HepG2 (cell line): ENCODE data around the gene MSMO1. TPM values are rescaled to one million over a fixed set of nuclear protein-coding genes. Genes with fewer than 3 reads are reported as not detected.

ENCODE experiments used
- ATAC-seq: fragments of 200-7000 bp; cut with Tn5 transposase; 3 replicates; pipeline ENCODE4 v1.9.1; 2020; ENCODE audit warnings: mild to moderate bottlenecking, moderate library complexity
- BruUV-seq: library from RNA; stranded (reverse); fragments of 400-500 nt; replicated peaks from 2 replicates; lab custom pipeline; 2021; lab: Mats Ljungman, UMichigan
- CTCF ChIA-PET: fragments of 300-600 bp; formaldehyde crosslinking; extraction: SDS; loops from one replicate; lab custom pipeline; 2021; ENCODE audit warnings: low total read pairs, inconsistent platforms, low intra/inter-chr PET ratio; lab: Yijun Ruan, JAX
- POLR2A ChIA-PET: fragments of 350-600 bp; sonication (Branson Sonifier 250); formaldehyde crosslinking; loops from one replicate; lab custom pipeline; 2020; ENCODE audit warnings: antibody characterized with exemption, inconsistent platforms; lab: Yijun Ruan, JAX
- DNase-seq: peaks from one replicate; pipeline ENCODE4 v3.0.0-alpha.2; 2015; ENCODE audit warnings: low spot score
- FAIRE-seq: peaks from 3 replicates; lab custom pipeline; 2011; peaks lifted over from hg19 to GRCh38; lab: Jason Lieb, UNC
- H2AFZ ChIP-seq: one replicate; pipeline ENCODE4 v1.6.1; 2011; ENCODE audit warnings: low read length, inconsistent platforms
- H3K27ac ChIP-seq: fragments of 300-600 bp; 3 replicates; pipeline ENCODE4 v1.8.0; 2011; ENCODE audit warnings: mixed run types, mild to moderate bottlenecking, mixed read lengths, low read length, inconsistent platforms; ENCODE audit not compliant: insufficient read depth; ENCODE audit errors: extremely low read length
- H3K27me3 ChIP-seq, 2 experiments: fragments of 200-600 bp in 1 of 2; 2 replicates in 1 of 2; 3 replicates in 1 of 2; pipeline versions ENCODE4 v1.6.0 to v1.8.0; 2011; ENCODE audit warnings: low read length in 2 of 2, mild to moderate bottlenecking in 2 of 2, moderate library complexity in 2 of 2, inconsistent platforms in 1 of 2; ENCODE audit not compliant: insufficient read depth in 2 of 2, control insufficient read depth in 1 of 2
- H3K36me3 ChIP-seq, 2 experiments: fragments of 200-600 bp in 1 of 2; replicated peaks in 1 of 2; 2 replicates in 1 of 2; 3 replicates in 1 of 2; pipeline versions ENCODE4 v1.5.1 to v1.8.0; 2011; ENCODE audit warnings: low read length in 2 of 2, inconsistent platforms in 1 of 2; ENCODE audit not compliant: insufficient read depth in 2 of 2, control insufficient read depth in 1 of 2
- H3K4me1 ChIP-seq: 2 replicates; pipeline ENCODE4 v1.5.1; 2012; ENCODE audit warnings: low read length, inconsistent platforms; ENCODE audit not compliant: insufficient read depth
- H3K4me2 ChIP-seq: 2 replicates; pipeline ENCODE4 v1.6.0; 2011; ENCODE audit warnings: low read depth, low read length, inconsistent platforms
- H3K4me3 ChIP-seq, 3 experiments: fragments of 200-600 bp in 1 of 3; sonication (generic), shearing (Covaris generic) in 1 of 3; replicated peaks in 1 of 3; 2 replicates each; pipeline ENCODE4 v1.5.1; 2011 to 2016; ENCODE audit warnings: low read length in 3 of 3, inconsistent platforms in 2 of 3, low read depth in 2 of 3, mild to moderate bottlenecking in 2 of 3, control low read depth in 1 of 3, mixed read lengths in 1 of 3; ENCODE audit not compliant: insufficient read depth in 1 of 3
- H3K79me2 ChIP-seq: one replicate; pipeline ENCODE4 v1.6.1; 2011; ENCODE audit warnings: low read length, inconsistent platforms; ENCODE audit not compliant: insufficient read depth
- H3K9ac ChIP-seq: 2 replicates; pipeline ENCODE4 v1.6.0; 2011; ENCODE audit warnings: mild to moderate bottlenecking, low read depth, low read length, inconsistent platforms; ENCODE audit not compliant: insufficient read depth
- H3K9me3 ChIP-seq: 2 replicates; pipeline ENCODE4 v1.5.1; 2012; ENCODE audit warnings: mild to moderate bottlenecking, low read length
- H4K20me1 ChIP-seq: 2 replicates; pipeline ENCODE4 v1.6.0; 2011; ENCODE audit warnings: inconsistent platforms, mild to moderate bottlenecking, low read length, moderate library complexity; ENCODE audit not compliant: insufficient read depth
- CEBPB ChIP-seq: IDR thresholded peaks from 2 replicates; pipeline ENCODE4 v1.6.1; 2011; ENCODE audit warnings: low read depth, low read length, improper control_type of control experiment, borderline replicate concordance
- HMG20A ChIP-seq: IDR thresholded peaks from 2 replicates; pipeline ENCODE4 v1.6.1; 2016; ENCODE audit warnings: borderline replicate concordance
- HNRNPL ChIP-seq: fragments of 200-400 bp; formaldehyde crosslinking; IDR thresholded peaks from 2 replicates; pipeline ENCODE4 v1.6.1; 2017; ENCODE audit warnings: mild to moderate bottlenecking, low read depth, low read length
- JARID2 ChIP-seq: sonication (generic); formaldehyde crosslinking; IDR thresholded peaks from 2 replicates; pipeline ENCODE4 v1.8.1; 2023; ENCODE audit warnings: missing genetic modification reagents, inconsistent platforms; ENCODE audit not compliant: insufficient replicate concordance
- MXD3 ChIP-seq: IDR thresholded peaks from 2 replicates; pipeline ENCODE4 v1.6.1; 2016; ENCODE audit warnings: mild to moderate bottlenecking, missing biosample characterization, missing genetic modification reagents
- SP5 ChIP-seq: IDR thresholded peaks from 2 replicates; pipeline ENCODE4 v1.6.1; 2016; ENCODE audit warnings: low read depth, borderline replicate concordance
- ZSCAN20 ChIP-seq: sonication (generic); formaldehyde crosslinking; IDR thresholded peaks from 2 replicates; pipeline ENCODE4 v1.4.0; 2020; ENCODE audit warnings: missing genetic modification reagents, mild to moderate bottlenecking, borderline replicate concordance
- WGBS: methylation state at CpG from one replicate; pipeline ENCODE4 v1.1.6; 2017; ENCODE audit warnings: low lambda C conversion rate; 5-methylcytosine and 5-hydroxymethylcytosine counted together
- in situ Hi-C: cut with HindIII; loops from 2 replicates; pipeline ENCODE4 v1.10.0; 2017; ENCODE audit warnings: low pct_unique_long_range_greater_than_20kb; ENCODE audit not compliant: extremely low pct_ligation_motif_present
- intact Hi-C: fragments of 100-400 bp; cut with micrococcal nuclease; formaldehyde crosslinking; loops from one replicate; pipeline ENCODE4 v1.10.0; 2022; ENCODE audit not compliant: unreplicated experiment
- polyA plus RNA-seq, 8 experiments: library from polyadenylated mRNA; depleted of rRNA in 3 of 8; stranded (reverse) in 7 of 8; unstranded in 1 of 8; fragments of >200 nt; fragmentation: Illumina TruSeq in 4 of 8; extraction: Trizol in 4 of 8; gene quantifications; 2 replicates each; pipeline versions ENCODE4 v1.2.1 to v1.2.3, GENCODE V29; 2011 to 2016; ENCODE audit warnings: low read depth in 4 of 8, missing spikeins in 1 of 8, mixed read lengths in 1 of 8; ENCODE audit not compliant: insufficient read depth in 1 of 8
- total RNA-seq, 5 experiments: library from RNA; depleted of rRNA; stranded (reverse); fragments of >200 nt; fragmentation: Illumina TruSeq; extraction: Trizol; gene quantifications; 2 replicates each; pipeline ENCODE4 v1.2.3, GENCODE V29; 2016; ENCODE audit warnings: low read depth in 1 of 5

MSMO1 gene
- total and polyA plus RNA-seq, 2 of the 13 experiments (the other 11 are each of a cell fraction or from before 2014, with no cell fraction given) = 98.1 to 216 TPM

DNA sequence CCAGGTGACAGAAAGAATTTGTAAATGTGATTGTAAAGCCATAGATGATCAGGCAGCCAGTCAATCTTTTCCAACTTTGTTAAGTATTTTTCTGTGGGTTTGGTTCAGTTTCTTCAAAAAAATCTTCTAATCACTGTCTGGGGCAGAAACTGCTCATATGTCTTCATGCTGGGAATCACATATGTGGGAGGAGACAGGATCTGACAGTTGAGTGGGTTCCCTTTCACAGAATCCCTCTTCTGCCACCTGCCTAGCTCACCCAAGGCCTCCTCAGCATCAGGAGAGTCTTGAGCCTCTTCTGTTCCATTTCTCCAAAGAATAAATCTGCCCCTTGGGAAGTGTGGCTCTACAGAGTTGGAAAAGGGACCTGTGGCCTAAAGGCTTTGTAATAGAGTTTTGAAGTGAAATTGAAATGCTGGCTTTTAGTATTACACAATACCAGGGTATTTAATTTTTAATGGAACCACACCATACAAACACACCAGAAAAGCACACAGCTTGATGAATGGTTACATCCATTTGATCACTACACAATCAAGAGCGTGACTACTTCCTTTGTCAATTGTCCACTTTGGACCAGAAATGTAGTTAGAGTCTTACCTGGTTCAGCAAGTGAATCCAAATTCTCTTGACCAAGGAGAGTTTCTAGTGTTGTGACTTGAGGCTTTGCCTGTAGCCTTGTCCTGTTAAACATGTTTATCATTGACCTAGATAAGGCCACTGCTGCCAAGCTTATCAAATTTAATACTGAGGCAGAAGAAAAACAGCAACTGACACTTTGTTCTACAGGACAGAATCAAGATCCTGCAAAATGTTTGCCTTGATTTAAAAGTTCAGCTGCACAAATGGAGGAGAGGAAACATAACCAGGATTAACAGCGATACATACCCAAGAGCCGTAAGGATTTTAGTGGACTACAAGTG is 20.4 kb downstream of the MSMO1 start:
- Histone ChIP-seq H3K27ac (no peak overlapping the region), H2AFZ (no peak overlapping the region), H3K9me3 (no peaks in the 10 kb centered on the region), H3K27me3 (no peaks in the 10 kb centered on the region; a peak in 1 of 5 replicates), H3K4me2 (no peak overlapping the region), H4K20me1 (peaks cover 8% of the 10 kb centered on the region), H3K4me3 (no peak overlapping the region), H3K4me1 (peaks cover 13% of the 10 kb centered on the region), H3K36me3 (no peaks in the 10 kb centered on the region), H3K79me2 (no peaks in the 10 kb centered on the region), H3K9ac (no peak overlapping the region)
- ATAC-seq (no peak), DNase-seq (no peak), FAIRE-seq (no peak)
- TF ChIP-seq CEBPB (peak; percentile 48; the same call in 1 of the 2 replicates), MXD3 (no peak), SP5 (CRISPR knock-in tag) (no peak), HMG20A (no peak), JARID2 (no peak), ZSCAN20 (CRISPR knock-in tag) (no peak), HNRNPL (no peak)
- intact Hi-C loops = no loop called here
- CTCF ChIA-PET = no interaction called here
- no TSS peak for BruUV-seq
- in situ Hi-C loops = no loop called here
- 80% methylated on average over 3 of the region's 3 CpGs for WGBS
- POLR2A ChIA-PET = no interaction called here
